H9 (cell line): ENCODE data around the gene RC3H1. TPM values are rescaled to one million over a fixed set of nuclear protein-coding genes. Genes with fewer than 3 reads are reported as not detected.

Experiments used
- DNase-seq: peaks from one replicate; pipeline ENCODE4 v3.0.0-alpha.2; 2017
- H2AFZ ChIP-seq: one replicate; pipeline ENCODE4 v1.6.1; 2013; ENCODE audit warnings: mild to moderate bottlenecking, low read length, control low read depth, moderate library complexity
- H2AK5ac ChIP-seq: 2 replicates; pipeline ENCODE4 v1.6.1; 2013; ENCODE audit warnings: low read length, control low read depth, mixed read lengths; ENCODE audit not compliant: insufficient read length
- H2BK120ac ChIP-seq: one replicate; pipeline ENCODE4 v1.6.1; 2013; ENCODE audit warnings: low read depth, mild to moderate bottlenecking, low read length, control low read depth, inconsistent platforms; ENCODE audit not compliant: poor library complexity, severe bottlenecking
- H2BK12ac ChIP-seq: 2 replicates; pipeline ENCODE4 v1.6.1; 2013; ENCODE audit warnings: low read length, control low read depth, mixed read lengths, low read depth; ENCODE audit not compliant: insufficient read length
- H2BK15ac ChIP-seq: 2 replicates; pipeline ENCODE4 v1.6.1; 2013; ENCODE audit warnings: low read depth, low read length, control low read depth
- H2BK20ac ChIP-seq: one replicate; pipeline ENCODE4 v1.6.1; 2013; ENCODE audit warnings: low read depth, mild to moderate bottlenecking, low read length, control low read depth, inconsistent platforms; ENCODE audit not compliant: poor library complexity, severe bottlenecking
- H2BK5ac ChIP-seq: 2 replicates; pipeline ENCODE4 v1.6.1; 2013; ENCODE audit warnings: low read length, control low read depth, mixed read lengths; ENCODE audit not compliant: insufficient read length
- H3K14ac ChIP-seq: 2 replicates; pipeline ENCODE4 v1.6.1; 2013; ENCODE audit warnings: low read length, control low read depth; ENCODE audit not compliant: insufficient read depth
- H3K18ac ChIP-seq: 2 replicates; pipeline ENCODE4 v1.6.1; 2013; ENCODE audit warnings: low read depth, mild to moderate bottlenecking, mixed read lengths, low read length, control low read depth; ENCODE audit not compliant: insufficient read length
- H3K23ac ChIP-seq: 2 replicates; pipeline ENCODE4 v1.6.1; 2013; ENCODE audit warnings: low read length, control low read depth, mixed read lengths, low read depth; ENCODE audit not compliant: insufficient read length
- H3K23me2 ChIP-seq: 2 replicates; pipeline ENCODE4 v1.6.1; 2013; ENCODE audit warnings: low read depth, mild to moderate bottlenecking, mixed read lengths, low read length, control low read depth; ENCODE audit not compliant: insufficient read length, poor library complexity, severe bottlenecking
- H3K27ac ChIP-seq: 2 replicates; pipeline ENCODE4 v1.5.1; 2013; ENCODE audit warnings: low read length, control low read depth, mixed read lengths, low read depth; ENCODE audit not compliant: insufficient read length
- H3K27me3 ChIP-seq: 2 replicates; pipeline ENCODE4 v1.6.1; 2013; ENCODE audit warnings: low read length, control low read depth, inconsistent platforms; ENCODE audit not compliant: insufficient read depth
- H3K4ac ChIP-seq: 2 replicates; pipeline ENCODE4 v1.6.1; 2013; ENCODE audit warnings: low read depth, mild to moderate bottlenecking, control low read depth, inconsistent platforms, low read length, moderate library complexity
- H3K4me1 ChIP-seq: 2 replicates; pipeline ENCODE4 v1.6.1; 2013; ENCODE audit warnings: low read length, control low read depth, inconsistent platforms; ENCODE audit not compliant: insufficient read depth
- H3K4me2 ChIP-seq: 2 replicates; pipeline ENCODE4 v1.6.1; 2013; ENCODE audit warnings: low read length, control low read depth, mixed read lengths; ENCODE audit not compliant: insufficient read length, insufficient read depth
- H3K56ac ChIP-seq: 2 replicates; pipeline ENCODE4 v1.6.1; 2013; ENCODE audit warnings: low read depth, mild to moderate bottlenecking, mixed read lengths, low read length, control low read depth; ENCODE audit not compliant: insufficient read length
- H3K79me1 ChIP-seq: 2 replicates; pipeline ENCODE4 v1.6.1; 2013; ENCODE audit warnings: low read depth, mild to moderate bottlenecking, moderate library complexity, low read length, control low read depth, inconsistent platforms; ENCODE audit not compliant: insufficient read depth, poor library complexity, severe bottlenecking
- H3K79me2 ChIP-seq: 2 replicates; pipeline ENCODE4 v1.6.1; 2013; ENCODE audit warnings: low read length, control low read depth, inconsistent platforms; ENCODE audit not compliant: insufficient read depth
- H3K9ac ChIP-seq: 2 replicates; pipeline ENCODE4 v1.6.1; 2013; ENCODE audit warnings: low read length, control low read depth, mixed read lengths; ENCODE audit not compliant: insufficient read length; ENCODE audit errors: extremely low read depth
- H3K9me3 ChIP-seq: one replicate; pipeline ENCODE4 v1.6.1; 2013; ENCODE audit warnings: low read depth, low read length, inconsistent platforms; ENCODE audit not compliant: control insufficient read depth
- H3T11ph ChIP-seq: one replicate; pipeline ENCODE4 v1.6.1; 2013; ENCODE audit warnings: mild to moderate bottlenecking, low read length, control low read depth, inconsistent platforms
- H4K20me1 ChIP-seq: one replicate; pipeline ENCODE4 v1.6.1; 2013; ENCODE audit not compliant: control insufficient read depth, insufficient read length, insufficient read depth
- H4K5ac ChIP-seq: 2 replicates; pipeline ENCODE4 v1.6.1; 2013; ENCODE audit warnings: low read depth, mild to moderate bottlenecking, mixed read lengths, low read length, control low read depth; ENCODE audit not compliant: insufficient read length
- H4K8ac ChIP-seq: replicated peaks from 2 replicates; pipeline ENCODE4 v1.6.1; 2013; ENCODE audit warnings: low read length, control low read depth, mixed read lengths, low read depth; ENCODE audit not compliant: insufficient read length
- H4K91ac ChIP-seq: 2 replicates; pipeline ENCODE4 v1.6.1; 2013; ENCODE audit warnings: low read depth, mild to moderate bottlenecking, moderate library complexity, mixed read lengths, low read length, control low read depth; ENCODE audit not compliant: insufficient read length
- H3K27ac Mint-ChIP-seq, 3 experiments: 2 replicates in 2 of 3; 3 replicates in 1 of 3; pipeline ENCODE4 v1.8.0; 2020 to 2021; ENCODE audit warnings: mixed read lengths in 3 of 3, mild to moderate bottlenecking in 1 of 3, moderate library complexity in 1 of 3
- H3K27me3 Mint-ChIP-seq: 2 replicates; pipeline ENCODE4 v1.8.0; 2021; ENCODE audit warnings: low read depth, mild to moderate bottlenecking, moderate library complexity, mixed read lengths
- H3K36me3 Mint-ChIP-seq, 3 experiments: 2 replicates in 2 of 3; 3 replicates in 1 of 3; pipeline ENCODE4 v1.8.0; 2020 to 2021; ENCODE audit warnings: low read depth in 3 of 3, mixed read lengths in 3 of 3; ENCODE audit not compliant: insufficient read depth in 1 of 3
- H3K4me1 Mint-ChIP-seq, 2 experiments: 2 replicates each; pipeline ENCODE4 v1.8.0; 2020; ENCODE audit warnings: mixed read lengths in 2 of 2
- H3K4me3 Mint-ChIP-seq, 2 experiments: 2 replicates in 1 of 2; 3 replicates in 1 of 2; pipeline ENCODE4 v1.8.0; 2020 to 2021; ENCODE audit warnings: mild to moderate bottlenecking in 2 of 2, mixed read lengths in 2 of 2, moderate library complexity in 1 of 2
- H3K9me3 Mint-ChIP-seq, 2 experiments: 2 replicates in 1 of 2; 3 replicates in 1 of 2; pipeline ENCODE4 v1.8.0; 2020; ENCODE audit warnings: mild to moderate bottlenecking in 2 of 2, mixed read lengths in 2 of 2, moderate library complexity in 1 of 2
- CTCF ChIP-seq: fragments of 200-600 bp; sonication (generic); conservative IDR thresholded peaks from 3 replicates; pipeline ENCODE4 v1.8.0; 2021; ENCODE audit warnings: antibody characterized with exemption, mild to moderate bottlenecking
- WGBS: extraction: QIAGEN DNeasy Blood & Tissue Kit; methylation state at CpG from one replicate; pipeline ENCODE4 v1.1.7; 2013; ENCODE audit warnings: missing lambda C conversion rate, low lambda C conversion rate, mixed read lengths; ENCODE audit not compliant: insufficient read length; ENCODE audit errors: extremely low coverage; 5-methylcytosine and 5-hydroxymethylcytosine counted together
- total RNA-seq: library from RNA; stranded (reverse); gene quantifications from 2 replicates; pipeline ENCODE4 v1.2.1, GENCODE V29; 2021

The RC3H1 gene
- total RNA-seq, 1 experiment from 2014 or later, result 36.1 TPM

GRCh38 chr1:174041369-174041768 is 19.2 kb upstream of the RC3H1 start:
- no CpG with 5 or more reads among the region's 1 CpG for WGBS
- Histone ChIP-seq H3K14ac (no peak overlapping the region), H3K9me3 (no peaks in the 10 kb centered on the region), H3K18ac (no peak overlapping the region), H3K56ac (no peak overlapping the region), H3K4me1 (no peaks in the 10 kb centered on the region), H3K27ac (no peak overlapping the region), H4K20me1 (no peaks in the 10 kb centered on the region), H4K91ac (no peak overlapping the region), H4K8ac (no peak overlapping the region), H3K23me2 (no peaks in the 10 kb centered on the region), H3K9ac (no peak overlapping the region), H4K5ac (no peak overlapping the region), H2BK5ac (no peak overlapping the region), H3K4ac (no peak overlapping the region), H3K27me3 (no peaks in the 10 kb centered on the region), H3T11ph (no peak overlapping the region), H3K79me2 (no peaks in the 10 kb centered on the region), H2BK12ac (no peak overlapping the region), H2BK20ac (no peak overlapping the region), H2AK5ac (no peak overlapping the region), H3K79me1 (no peaks in the 10 kb centered on the region), H3K23ac (no peak overlapping the region), H2BK15ac (no peak overlapping the region), H2BK120ac (no peak overlapping the region), H2AFZ (no peak overlapping the region), H3K4me2 (no peak overlapping the region)
- H3K4me3 Mint-ChIP-seq, result no peak overlapping the region
- no peaks in the 10 kb centered on the region for H3K4me1 Mint-ChIP-seq
- no peaks in the 10 kb centered on the region for H3K9me3 Mint-ChIP-seq
- no peak for TF ChIP-seq CTCF
- no peaks in the 10 kb centered on the region for H3K36me3 Mint-ChIP-seq
- no peak overlapping the region for H3K27ac Mint-ChIP-seq
- peaks cover 4% of the 10 kb centered on the region for H3K27me3 Mint-ChIP-seq
- DNase-seq, result no peak
